Esophagus muscularis mucosa (tissue), 3 donors: Measurements from ENCODE around the gene JPH2.
"Not testable (repeated sequence)": the region's sequence is repeated elsewhere in the genome, so short reads cannot be mapped to it uniquely, and the experiment has no call there.

Experiments used
- POLR2A ChIP-seq: fragments of 450-650 bp; IDR thresholded peaks from one replicate; pipeline ENCODE4 v1.6.1; 2017; ENCODE audit warnings: antibody characterized with exemption, moderate library complexity, mild to moderate bottlenecking, low read depth
- POLR2AphosphoS5 ChIP-seq, 2 donors: sonication (generic); formaldehyde crosslinking; IDR thresholded peaks; one replicate each; pipeline ENCODE4 v1.6.1; 2017; ENCODE audit warnings: antibody characterized with exemption in 2 of 2
- TF ChIP-seq, protein P1 (sequence below), 3 experiments: fragments of 200-600 bp in 2 of 3; fragments of 450-650 bp in 1 of 3; sonication (generic) in 2 of 3; IDR thresholded peaks; one replicate each; pipeline ENCODE4 v1.5.1; 2017 to 2019; ENCODE audit warnings: antibody characterized with exemption in 3 of 3, mild to moderate bottlenecking in 2 of 3, moderate library complexity in 1 of 3

DNA sequence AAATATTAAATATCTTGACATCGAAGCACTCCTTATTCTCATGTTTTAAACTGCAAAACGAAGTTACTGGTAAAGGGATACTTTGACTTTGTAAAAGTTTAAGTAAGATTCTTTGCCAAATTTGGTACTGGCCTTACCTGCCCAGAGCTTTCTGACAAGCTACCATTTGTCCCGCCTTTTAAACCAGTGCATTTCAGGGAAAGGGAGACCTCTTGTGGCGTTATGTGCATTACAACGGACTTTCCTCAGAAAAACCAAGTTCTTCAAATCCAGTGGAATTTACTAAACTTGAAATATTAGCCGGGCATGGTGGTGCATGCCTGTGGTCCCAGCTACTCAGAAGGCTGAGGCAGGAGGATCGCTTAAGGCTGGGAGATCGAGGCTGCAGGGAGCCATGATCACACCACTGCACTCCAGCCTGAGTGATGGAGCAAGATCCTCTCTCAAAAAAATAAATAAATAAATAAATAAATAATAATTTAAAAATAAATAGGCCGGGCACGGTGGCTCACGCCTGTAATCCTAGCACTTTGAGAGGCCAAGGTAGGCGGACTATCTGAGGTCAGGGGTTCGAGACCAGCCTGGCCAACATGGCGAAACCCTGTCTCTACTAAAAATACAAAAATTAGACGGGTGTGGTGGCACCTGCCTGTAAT lies 3.3 kb upstream of the JPH2 start:
- TF ChIP-seq, protein P1, sequence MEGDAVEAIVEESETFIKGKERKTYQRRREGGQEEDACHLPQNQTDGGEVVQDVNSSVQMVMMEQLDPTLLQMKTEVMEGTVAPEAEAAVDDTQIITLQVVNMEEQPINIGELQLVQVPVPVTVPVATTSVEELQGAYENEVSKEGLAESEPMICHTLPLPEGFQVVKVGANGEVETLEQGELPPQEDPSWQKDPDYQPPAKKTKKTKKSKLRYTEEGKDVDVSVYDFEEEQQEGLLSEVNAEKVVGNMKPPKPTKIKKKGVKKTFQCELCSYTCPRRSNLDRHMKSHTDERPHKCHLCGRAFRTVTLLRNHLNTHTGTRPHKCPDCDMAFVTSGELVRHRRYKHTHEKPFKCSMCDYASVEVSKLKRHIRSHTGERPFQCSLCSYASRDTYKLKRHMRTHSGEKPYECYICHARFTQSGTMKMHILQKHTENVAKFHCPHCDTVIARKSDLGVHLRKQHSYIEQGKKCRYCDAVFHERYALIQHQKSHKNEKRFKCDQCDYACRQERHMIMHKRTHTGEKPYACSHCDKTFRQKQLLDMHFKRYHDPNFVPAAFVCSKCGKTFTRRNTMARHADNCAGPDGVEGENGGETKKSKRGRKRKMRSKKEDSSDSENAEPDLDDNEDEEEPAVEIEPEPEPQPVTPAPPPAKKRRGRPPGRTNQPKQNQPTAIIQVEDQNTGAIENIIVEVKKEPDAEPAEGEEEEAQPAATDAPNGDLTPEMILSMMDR (IDR thresholded peaks at IDR 0.05): peak; percentile 77 to 94 (median 81)
- peak in 1 of 2 donors; percentile 15 for TF ChIP-seq POLR2AphosphoS5 (IDR thresholded peaks at IDR 0.05)
- not testable (repeated sequence) for TF ChIP-seq POLR2A
